Prostate gland (tissue), 1 donor: ENCODE measurements around the gene ERP44.

Source experiments
- POLR2A ChIP-seq: fragments of 450-650 bp; IDR thresholded peaks from one replicate; pipeline ENCODE4 v1.6.1; 2016; ENCODE audit warnings: antibody characterized with exemption, mild to moderate bottlenecking
- POLR2AphosphoS5 ChIP-seq: sonication (generic); formaldehyde crosslinking; IDR thresholded peaks from one replicate; pipeline ENCODE4 v1.6.1; 2017; ENCODE audit warnings: antibody characterized with exemption

- TF ChIP-seq POLR2A (no peak), POLR2AphosphoS5 (no peak)
Measured at GRCh38 chr9:99986642-99987041, 112.2 kb downstream of the ERP44 start.
